GM19463 (cell line): ENCODE measurements around the gene BOC.

Source experiments
- ATAC-seq: cut with Tn5 transposase; IDR thresholded peaks from one replicate; pipeline ENCODE4 v1.9.1; 2021; ENCODE audit warnings: mild to moderate bottlenecking, moderate library complexity; ENCODE audit not compliant: unreplicated experiment

BOC gene

GRCh38 chr3:113185194-113185835 is 26.0 kb upstream of the BOC start:
- no peak for ATAC-seq

- ATAC-seq = no peak
These were observed 24.8 kb upstream of the BOC start for GRCh38 chr3:113186566-113186965.

GRCh38 chr3:113193288-113193687 is 18.1 kb upstream of the BOC start:
- ATAC-seq = no peak

- no peak for ATAC-seq
These were observed 17.6 kb upstream of the BOC start for GRCh38 chr3:113193719-113194118.

GRCh38 chr3:113194823-113195401 is 16.4 kb upstream of the BOC start:
- no peak for ATAC-seq

- ATAC-seq = no peak
These were observed 11.0 kb upstream of the BOC start for GRCh38 chr3:113200351-113200750.

- ATAC-seq = no peak
These were observed 10.4 kb upstream of the BOC start for GRCh38 chr3:113200946-113201345.

- ATAC-seq = no peak
These were observed 7.0 kb upstream of the BOC start for GRCh38 chr3:113204371-113204770.

- no peak for ATAC-seq
These were observed 5.9 kb upstream of the BOC start for GRCh38 chr3:113205481-113205880.

- ATAC-seq = no peak
These were observed 590 bp upstream of the BOC start for GRCh38 chr3:113210604-113211329.

- no peak for ATAC-seq
These were observed 940 bp downstream of the BOC start for GRCh38 chr3:113212150-113212843.

GRCh38 chr3:113212844-113213375 is 1.6 kb downstream of the BOC start:
- ATAC-seq = no peak

GRCh38 chr3:113213896-113214587 is 2.7 kb downstream of the BOC start:
- ATAC-seq = no peak

GRCh38 chr3:113214917-113215595 is 3.7 kb downstream of the BOC start:
- ATAC-seq = no peak

GRCh38 chr3:113216393-113216792 is 5.0 kb downstream of the BOC start:
- no peak for ATAC-seq

- ATAC-seq = no peak
These were observed 6.8 kb downstream of the BOC start for GRCh38 chr3:113218011-113218680.

GRCh38 chr3:113218681-113219045 is 7.3 kb downstream of the BOC start:
- no peak for ATAC-seq

GRCh38 chr3:113219605-113220300 is 8.4 kb downstream of the BOC start:
- no peak for ATAC-seq

GRCh38 chr3:113220721-113221120 is 9.4 kb downstream of the BOC start:
- ATAC-seq = no peak
